GM13976 (cell line): ENCODE results near the gene TSKU.
"Not testable (repeated sequence)": the region's sequence is repeated elsewhere in the genome, so short reads cannot be mapped to it uniquely, and the experiment has no call there.

Experiments used
- DNase-seq: peaks from one replicate; pipeline ENCODE4 v3.0.0; 2012; ENCODE audit warnings: low spot score
- in situ Hi-C: fragments of 300-500 bp; cut with MboI; formaldehyde crosslinking; loops from one replicate; pipeline ENCODE4 v1.12.0; 2022; ENCODE audit warnings: low sequenced_read_pairs, mixed read lengths, inconsistent platforms; ENCODE audit not compliant: unreplicated experiment
- TF ChIP-seq, protein P1 (sequence below): IDR thresholded peaks from 2 replicates; pipeline ENCODE4 v1.5.1; 2012; ENCODE audit warnings: borderline replicate concordance, mild to moderate bottlenecking; ENCODE audit not compliant: insufficient read depth; ENCODE audit errors: extremely low read depth, missing control alignments, control extremely low read depth

The TSKU gene

DNA sequence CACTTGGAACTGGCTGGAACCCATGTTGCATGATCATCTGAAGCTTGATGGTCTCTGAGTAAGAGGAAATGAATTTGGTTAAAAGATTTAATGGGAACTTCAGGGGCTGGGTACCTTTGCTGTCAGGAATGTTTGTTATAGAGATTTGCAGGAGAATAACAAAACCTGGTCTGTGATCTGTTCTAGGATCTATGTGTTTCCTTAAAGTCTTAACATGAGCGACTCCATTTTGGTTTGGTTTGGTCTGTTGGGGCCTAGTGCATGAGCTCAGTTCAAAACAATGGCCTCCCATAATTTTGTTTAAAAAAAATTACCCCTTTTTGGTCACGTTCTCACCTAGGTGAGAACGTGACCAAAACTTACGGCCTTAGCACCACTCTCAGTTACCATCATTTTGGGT is 28.1 kb downstream of the TSKU start:
- in situ Hi-C loops = loop anchor here (10.0 to 25.0 kb wide), 2 partner anchors 104 to 226 kb away; partner anchors contain the start of gene B3GNT6
- TF ChIP-seq, protein P1, sequence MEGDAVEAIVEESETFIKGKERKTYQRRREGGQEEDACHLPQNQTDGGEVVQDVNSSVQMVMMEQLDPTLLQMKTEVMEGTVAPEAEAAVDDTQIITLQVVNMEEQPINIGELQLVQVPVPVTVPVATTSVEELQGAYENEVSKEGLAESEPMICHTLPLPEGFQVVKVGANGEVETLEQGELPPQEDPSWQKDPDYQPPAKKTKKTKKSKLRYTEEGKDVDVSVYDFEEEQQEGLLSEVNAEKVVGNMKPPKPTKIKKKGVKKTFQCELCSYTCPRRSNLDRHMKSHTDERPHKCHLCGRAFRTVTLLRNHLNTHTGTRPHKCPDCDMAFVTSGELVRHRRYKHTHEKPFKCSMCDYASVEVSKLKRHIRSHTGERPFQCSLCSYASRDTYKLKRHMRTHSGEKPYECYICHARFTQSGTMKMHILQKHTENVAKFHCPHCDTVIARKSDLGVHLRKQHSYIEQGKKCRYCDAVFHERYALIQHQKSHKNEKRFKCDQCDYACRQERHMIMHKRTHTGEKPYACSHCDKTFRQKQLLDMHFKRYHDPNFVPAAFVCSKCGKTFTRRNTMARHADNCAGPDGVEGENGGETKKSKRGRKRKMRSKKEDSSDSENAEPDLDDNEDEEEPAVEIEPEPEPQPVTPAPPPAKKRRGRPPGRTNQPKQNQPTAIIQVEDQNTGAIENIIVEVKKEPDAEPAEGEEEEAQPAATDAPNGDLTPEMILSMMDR = no peak
- DNase-seq = no peak

DNA sequence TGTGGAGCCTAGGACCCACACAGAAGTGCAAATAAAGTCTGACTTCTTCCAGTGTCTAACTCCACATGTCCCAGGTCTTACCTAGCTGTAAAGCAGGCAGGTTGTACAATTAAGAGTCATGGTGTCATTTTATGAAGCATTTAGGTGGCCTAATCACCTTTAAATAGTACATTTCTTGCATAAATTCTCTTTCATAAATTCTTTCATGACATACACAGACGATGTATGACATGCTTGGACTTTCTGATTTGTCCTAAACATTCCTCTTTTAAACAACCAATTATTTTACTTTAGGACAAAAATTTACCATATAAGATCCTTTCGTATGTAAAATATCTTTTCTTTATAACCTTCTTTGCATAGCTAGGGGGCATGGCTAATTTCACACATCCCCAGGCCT is 31.3 kb downstream of the TSKU start:
- DNase-seq = no peak
- TF ChIP-seq, protein P1 = no peak
- in situ Hi-C loops = loop anchor here (10.0 to 25.0 kb wide), 2 partner anchors 100 to 223 kb away; partner anchors contain the start of gene B3GNT6

DNA sequence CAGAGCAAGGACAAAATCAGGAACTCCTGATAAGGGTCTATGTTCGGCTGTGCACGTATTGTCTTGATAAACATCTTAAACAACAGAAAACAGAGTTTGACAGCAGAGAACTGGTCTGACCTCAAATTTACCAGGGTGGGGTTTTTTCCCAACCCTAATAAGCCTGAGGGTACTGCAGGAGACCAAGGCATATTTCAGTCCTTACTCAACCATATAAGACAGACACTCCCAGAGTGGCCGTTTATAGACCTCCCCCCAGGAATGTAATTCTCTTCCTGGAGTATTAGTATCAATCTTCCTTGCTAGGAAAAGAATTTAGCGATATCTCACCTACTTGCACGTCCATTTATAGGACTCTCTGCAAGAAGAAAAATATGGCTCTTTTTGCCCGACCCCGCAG is 32.5 kb downstream of the TSKU start:
- in situ Hi-C loops = loop anchor here (10.0 to 25.0 kb wide), 2 partner anchors 99 to 222 kb away; partner anchors contain the start of gene B3GNT6
- DNase-seq = not testable (repeated sequence)

DNA sequence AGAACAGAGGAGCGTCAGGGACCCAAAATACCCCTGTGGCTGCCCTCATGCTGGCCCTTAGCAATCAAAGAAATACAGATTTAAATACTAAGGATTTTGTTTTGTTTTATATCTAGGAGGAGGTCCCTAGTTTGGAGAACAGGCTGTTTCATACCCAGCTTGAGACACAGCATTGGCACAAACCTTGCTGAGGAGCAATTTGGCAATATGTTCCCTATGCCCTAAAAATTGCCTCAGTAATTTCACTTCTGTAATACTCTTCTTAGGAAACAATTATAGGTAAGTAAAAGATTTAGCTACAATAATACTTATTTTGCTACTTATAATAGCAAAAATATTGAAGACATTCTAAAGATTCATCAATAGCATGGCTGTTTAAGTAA is 37.0 kb downstream of the TSKU start:
- TF ChIP-seq, protein P1 = no peak
- DNase-seq = no peak
- in situ Hi-C loops = loop anchor here (25.0 kb wide), 1 partner anchor 217 kb away; the partner anchor contains the start of gene B3GNT6

DNA sequence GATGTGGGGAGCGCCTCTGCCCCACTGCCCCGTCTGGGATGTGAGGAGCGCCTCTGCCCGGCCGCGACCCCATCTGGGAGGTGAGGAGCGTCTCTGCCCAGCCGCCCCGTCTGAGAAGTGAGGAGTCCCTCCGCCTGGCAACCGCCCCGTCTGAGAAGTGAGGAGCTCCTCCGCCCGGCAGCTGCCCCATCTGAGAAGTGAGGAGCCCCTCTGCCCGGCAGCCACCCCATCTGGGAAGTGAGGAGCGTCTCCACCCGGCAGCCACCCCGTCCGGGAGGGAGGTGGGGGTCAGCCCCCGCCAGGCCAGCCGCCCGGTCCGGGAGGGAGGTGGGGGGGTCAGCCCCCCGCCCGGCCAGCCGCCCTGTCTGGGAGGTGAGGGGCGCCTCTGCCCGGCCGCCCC is 38.2 kb downstream of the TSKU start:
- not testable (repeated sequence) for DNase-seq
- in situ Hi-C loops = loop anchor here (25.0 kb wide), 1 partner anchor 216 kb away; the partner anchor contains the start of gene B3GNT6

DNA sequence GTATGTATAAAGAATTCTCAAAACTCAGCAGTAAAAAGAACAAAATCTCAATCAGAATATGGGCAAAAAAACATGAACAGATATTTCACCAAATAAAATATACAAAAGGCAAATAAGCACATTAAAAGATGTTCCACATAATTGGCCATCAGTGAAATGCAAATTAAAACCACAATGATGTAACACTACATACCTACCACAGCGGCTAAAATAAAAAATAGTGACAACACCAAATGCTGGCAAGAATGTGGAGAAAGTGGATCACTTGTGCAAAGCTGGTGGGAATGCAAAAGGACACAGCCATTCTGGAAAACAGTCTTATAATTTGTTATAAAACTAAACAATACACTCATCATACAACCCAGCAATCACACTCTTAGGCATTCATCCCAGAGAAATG is 39.2 kb downstream of the TSKU start:
- in situ Hi-C loops = loop anchor here (25.0 kb wide), 1 partner anchor 215 kb away; the partner anchor contains the start of gene B3GNT6
- TF ChIP-seq, protein P1 = no peak
- no peak for DNase-seq

DNA sequence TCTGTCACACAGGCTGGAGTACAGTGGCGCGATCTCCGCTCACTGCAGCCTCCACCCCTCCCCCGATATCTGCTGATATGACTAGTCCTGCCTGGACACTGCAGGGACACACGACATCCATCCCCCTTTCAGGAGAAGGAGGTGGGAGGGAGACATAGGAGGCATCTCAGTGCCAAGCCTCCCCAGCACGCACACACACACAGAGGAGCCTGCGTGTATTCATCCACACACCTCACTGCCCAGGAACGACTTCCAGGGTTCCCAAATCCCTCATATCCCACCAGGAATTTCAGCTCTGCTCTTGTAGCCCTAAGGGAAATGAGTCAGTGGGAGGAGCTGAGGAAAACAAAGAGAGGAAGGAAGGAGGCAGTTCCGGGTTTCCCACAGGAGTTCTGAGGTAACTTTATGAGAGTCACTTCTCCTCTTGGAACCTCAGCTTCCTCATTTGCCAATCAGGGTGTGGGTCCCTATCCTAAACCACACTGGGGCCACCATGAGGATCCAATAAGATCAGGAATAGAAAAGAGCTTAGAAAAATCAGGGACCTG is 40.4 kb downstream of the TSKU start:
- TF ChIP-seq, protein P1 = no peak
- no peak for DNase-seq
- in situ Hi-C loops = loop anchor here (25.0 kb wide), 1 partner anchor 214 kb away; the partner anchor contains the start of gene B3GNT6
